ENCODE data around the gene DGKD.

DNA sequence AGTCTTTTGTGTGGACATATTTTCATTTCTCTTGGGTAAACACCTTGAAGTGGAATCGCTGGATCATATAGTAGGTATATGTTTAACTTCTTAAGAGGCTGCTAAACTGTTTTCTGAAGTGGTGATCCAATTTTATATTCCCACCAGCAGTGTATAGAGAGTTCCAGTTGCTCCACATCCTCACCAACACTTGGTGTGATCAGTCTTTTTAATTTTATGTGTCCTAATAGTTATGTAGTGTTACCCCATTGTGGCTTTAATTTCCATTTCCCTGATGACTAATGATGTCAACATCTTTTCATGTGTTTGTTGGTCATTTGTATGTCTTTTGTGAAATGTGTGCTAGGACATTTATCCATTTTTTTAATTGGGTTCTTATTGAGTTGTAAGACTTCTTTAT lies 56.9 kb downstream of the DGKD start:
- TF ChIP-seq GATA3 (IDR thresholded peaks at IDR 0.05; ENCODE audit: low read depth, low read length) (no peak), GATA2 (IDR thresholded peaks at IDR 0.05; ENCODE audit: low read depth, low read length) (no peak)

Measured in SH-SY5Y (cell line).